SK-N-SH treated with all-trans-retinoic acid at 6 μM for 48 hours (cell line): Measurements from ENCODE around the gene MLPH.

ENCODE experiments used
- ATAC-seq: fragments of 200-7000 bp; cut with Tn5 transposase; 3 replicates; pipeline ENCODE4 v1.9.1; 2020; ENCODE audit warnings: mild to moderate bottlenecking, moderate library complexity
- ARNTL ChIP-seq: fragments of 450-650 bp; formaldehyde crosslinking; IDR thresholded peaks from 2 replicates; pipeline ENCODE4 v1.5.0; 2020; ENCODE audit warnings: low read depth, mild to moderate bottlenecking, moderate library complexity, borderline replicate concordance
- BACH2 ChIP-seq: fragments of 250-450 bp; sonication (Bioruptor Pico); IDR thresholded peaks from 2 replicates; pipeline ENCODE4 v1.9.0; 2021; ENCODE audit warnings: mild to moderate bottlenecking, borderline replicate concordance
- CREB5 ChIP-seq: fragments of 250-450 bp; sonication (Bioruptor Pico); IDR thresholded peaks from 2 replicates; pipeline ENCODE4 v1.5.1; 2020; ENCODE audit warnings: low read depth, mild to moderate bottlenecking, moderate library complexity
- CSDC2 ChIP-seq: fragments of 250-450 bp; sonication (Bioruptor Pico); IDR thresholded peaks from 2 replicates; pipeline ENCODE4 v1.5.0; 2020; ENCODE audit warnings: mild to moderate bottlenecking, moderate library complexity
- CSRNP3 ChIP-seq: fragments of 250-450 bp; sonication (Bioruptor Pico); IDR thresholded peaks from 2 replicates; pipeline ENCODE4 v1.5.1; 2021; ENCODE audit warnings: mild to moderate bottlenecking, moderate library complexity
- ESRRG ChIP-seq: fragments of 250-450 bp; sonication (Bioruptor Pico); IDR thresholded peaks from 2 replicates; pipeline ENCODE4 v1.6.1; 2021; ENCODE audit warnings: mild to moderate bottlenecking
- GLIS3 ChIP-seq: fragments of 250-450 bp; sonication (Bioruptor Pico); IDR thresholded peaks from 2 replicates; pipeline ENCODE4 v1.5.0; 2020; ENCODE audit warnings: mild to moderate bottlenecking, moderate library complexity
- ISL1 ChIP-seq: fragments of 250-450 bp; sonication (Bioruptor Pico); IDR thresholded peaks from 2 replicates; pipeline ENCODE4 v2.1.2; 2022; ENCODE audit warnings: mild to moderate bottlenecking, moderate library complexity
- OSR1 ChIP-seq: fragments of 250-450 bp; sonication (Bioruptor Pico); IDR thresholded peaks from 2 replicates; pipeline ENCODE4 v1.8.0; 2022; ENCODE audit warnings: moderate library complexity, mild to moderate bottlenecking, inconsistent platforms
- PATZ1 ChIP-seq: fragments of 250-450 bp; sonication (Bioruptor Pico); IDR thresholded peaks from 2 replicates; pipeline ENCODE4 v1.8.0; 2020; ENCODE audit warnings: mild to moderate bottlenecking, moderate library complexity, borderline replicate concordance
- PPARA ChIP-seq: fragments of 250-450 bp; sonication (Bioruptor Pico); IDR thresholded peaks from 2 replicates; pipeline ENCODE4 v1.5.0; 2020; ENCODE audit warnings: mild to moderate bottlenecking, borderline replicate concordance
- RARB ChIP-seq: fragments of 250-450 bp; sonication (Bioruptor Pico); IDR thresholded peaks from 2 replicates; pipeline ENCODE4 v1.8.0; 2021; ENCODE audit warnings: mild to moderate bottlenecking, moderate library complexity
- SNAI2 ChIP-seq: fragments of 250-450 bp; sonication (Bioruptor Pico); IDR thresholded peaks from 2 replicates; pipeline ENCODE4 v1.5.0; 2020; ENCODE audit warnings: mild to moderate bottlenecking, moderate library complexity
- TCF4 ChIP-seq: fragments of 250-450 bp; sonication (Bioruptor Pico); IDR thresholded peaks from 2 replicates; pipeline ENCODE4 v1.8.0; 2021; ENCODE audit warnings: mild to moderate bottlenecking, moderate library complexity, borderline replicate concordance
- TOX ChIP-seq: fragments of 250-450 bp; sonication (Bioruptor Pico); IDR thresholded peaks from 2 replicates; pipeline ENCODE4 v1.8.0; 2021; ENCODE audit warnings: mild to moderate bottlenecking, moderate library complexity, borderline replicate concordance
- ZC3H10 ChIP-seq: fragments of 250-450 bp; sonication (Bioruptor Pico); IDR thresholded peaks from 2 replicates; pipeline ENCODE4 v1.5.1; 2021; ENCODE audit warnings: mild to moderate bottlenecking, moderate library complexity
- ZFP3 ChIP-seq: fragments of 250-450 bp; sonication (Bioruptor Pico); IDR thresholded peaks from 2 replicates; pipeline ENCODE4 v1.5.0; 2020; ENCODE audit warnings: mild to moderate bottlenecking, moderate library complexity
- ZFP30 ChIP-seq: fragments of 450-650 bp; formaldehyde crosslinking; IDR thresholded peaks from 2 replicates; pipeline ENCODE4 v1.5.0; 2022; ENCODE audit warnings: mild to moderate bottlenecking, moderate library complexity
- ZNF565 ChIP-seq: fragments of 450-650 bp; formaldehyde crosslinking; conservative IDR thresholded peaks from 2 replicates; pipeline ENCODE4 v1.5.0; 2020; ENCODE audit warnings: low read depth, mild to moderate bottlenecking, moderate library complexity
- ZNF70 ChIP-seq: fragments of 450-650 bp; formaldehyde crosslinking; IDR thresholded peaks from 2 replicates; pipeline ENCODE4 v1.5.0; 2020; ENCODE audit warnings: mild to moderate bottlenecking, moderate library complexity
- ZNF8 ChIP-seq: fragments of 450-650 bp; formaldehyde crosslinking; IDR thresholded peaks from 2 replicates; pipeline ENCODE4 v1.5.0; 2020; ENCODE audit warnings: mild to moderate bottlenecking, moderate library complexity
- TF ChIP-seq, protein P1 (sequence below): fragments of 250-450 bp; sonication (Bioruptor Pico); IDR thresholded peaks from 2 replicates; pipeline ENCODE4 v1.5.0; 2020; ENCODE audit warnings: mild to moderate bottlenecking, moderate library complexity
- TF ChIP-seq, protein P2 (sequence below): fragments of 250-450 bp; sonication (Bioruptor Pico); IDR thresholded peaks from 2 replicates; pipeline ENCODE4 v1.8.0; 2021; ENCODE audit warnings: low read depth, mild to moderate bottlenecking, moderate library complexity, borderline replicate concordance

The MLPH gene

GRCh38 chr2:237459226-237459625 is 27.8 kb upstream of the MLPH start:
- ATAC-seq: no peak; the same call in 2 of the 3 replicates
- TF ChIP-seq PPARA (CRISPR knock-in tag) (no peak), RARB (no peak), OSR1 (no peak), BACH2 (CRISPR knock-in tag) (no peak), ZNF8 (no peak), ZFP30 (CRISPR knock-in tag) (no peak)
- TF ChIP-seq, all 23 proteins: peak for 0

GRCh38 chr2:237459741-237460174 is 27.3 kb upstream of the MLPH start:
- TF ChIP-seq GLIS3 (CRISPR knock-in tag) (no peak), ARNTL (CRISPR knock-in tag) (no peak), ZNF70 (CRISPR knock-in tag) (no peak), TOX (CRISPR knock-in tag) (no peak), CSRNP3 (no peak), ZFP30 (CRISPR knock-in tag) (no peak), PPARA (CRISPR knock-in tag) (no peak), CREB5 (CRISPR knock-in tag) (no peak), RARB (no peak), OSR1 (no peak), SNAI2 (CRISPR knock-in tag) (no peak), ISL1 (CRISPR knock-in tag) (no peak)
- TF ChIP-seq, protein P1, sequence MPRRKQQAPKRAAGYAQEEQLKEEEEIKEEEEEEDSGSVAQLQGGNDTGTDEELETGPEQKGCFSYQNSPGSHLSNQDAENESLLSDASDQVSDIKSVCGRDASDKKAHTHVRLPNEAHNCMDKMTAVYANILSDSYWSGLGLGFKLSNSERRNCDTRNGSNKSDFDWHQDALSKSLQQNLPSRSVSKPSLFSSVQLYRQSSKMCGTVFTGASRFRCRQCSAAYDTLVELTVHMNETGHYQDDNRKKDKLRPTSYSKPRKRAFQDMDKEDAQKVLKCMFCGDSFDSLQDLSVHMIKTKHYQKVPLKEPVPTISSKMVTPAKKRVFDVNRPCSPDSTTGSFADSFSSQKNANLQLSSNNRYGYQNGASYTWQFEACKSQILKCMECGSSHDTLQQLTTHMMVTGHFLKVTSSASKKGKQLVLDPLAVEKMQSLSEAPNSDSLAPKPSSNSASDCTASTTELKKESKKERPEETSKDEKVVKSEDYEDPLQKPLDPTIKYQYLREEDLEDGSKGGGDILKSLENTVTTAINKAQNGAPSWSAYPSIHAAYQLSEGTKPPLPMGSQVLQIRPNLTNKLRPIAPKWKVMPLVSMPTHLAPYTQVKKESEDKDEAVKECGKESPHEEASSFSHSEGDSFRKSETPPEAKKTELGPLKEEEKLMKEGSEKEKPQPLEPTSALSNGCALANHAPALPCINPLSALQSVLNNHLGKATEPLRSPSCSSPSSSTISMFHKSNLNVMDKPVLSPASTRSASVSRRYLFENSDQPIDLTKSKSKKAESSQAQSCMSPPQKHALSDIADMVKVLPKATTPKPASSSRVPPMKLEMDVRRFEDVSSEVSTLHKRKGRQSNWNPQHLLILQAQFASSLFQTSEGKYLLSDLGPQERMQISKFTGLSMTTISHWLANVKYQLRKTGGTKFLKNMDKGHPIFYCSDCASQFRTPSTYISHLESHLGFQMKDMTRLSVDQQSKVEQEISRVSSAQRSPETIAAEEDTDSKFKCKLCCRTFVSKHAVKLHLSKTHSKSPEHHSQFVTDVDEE: no peak
- ATAC-seq: peak; percentile 68; the same call in 2 of the 3 replicates

DNA sequence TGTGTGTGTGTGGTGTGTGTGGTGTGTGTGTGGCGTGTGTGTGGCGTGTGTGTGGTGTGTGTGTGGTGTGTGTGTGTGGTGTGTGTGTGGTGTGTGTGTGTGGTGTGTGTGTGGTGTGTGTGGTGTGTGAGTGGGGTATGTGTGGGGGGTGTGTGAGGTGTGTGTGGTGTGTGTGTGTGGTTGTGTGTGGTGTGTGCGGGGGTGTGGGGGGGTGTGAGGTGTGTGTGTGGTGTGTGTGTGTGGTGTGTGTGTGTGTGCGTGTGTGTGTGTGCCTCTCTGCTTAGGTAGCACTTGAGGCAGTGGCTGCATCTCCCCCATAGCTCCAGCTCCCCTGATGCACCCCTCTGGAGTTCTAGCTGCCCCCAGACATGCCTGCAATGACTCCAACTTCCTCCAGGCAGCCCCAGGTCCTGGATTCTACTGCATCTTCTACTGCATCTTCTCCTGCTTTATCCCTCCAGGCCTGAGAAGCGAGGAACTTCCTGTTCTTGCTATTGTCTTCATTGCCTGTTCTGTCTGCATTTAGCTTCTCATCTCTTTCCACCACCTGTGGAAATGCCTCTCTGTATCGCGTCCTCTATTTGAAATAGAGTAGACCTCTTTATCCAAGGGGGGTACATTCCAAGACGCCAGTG is 22.2 kb upstream of the MLPH start:
- ATAC-seq: peak; percentile 45; the same call in 1 of the 3 replicates
- TF ChIP-seq ISL1 (CRISPR knock-in tag): no peak
- no peak for TF ChIP-seq PPARA (CRISPR knock-in tag)
- TF ChIP-seq ZFP30 (CRISPR knock-in tag): no peak
- TF ChIP-seq TCF4: no peak
- no peak for TF ChIP-seq RARB
- TF ChIP-seq CSDC2 (CRISPR knock-in tag): no peak
- TF ChIP-seq ARNTL (CRISPR knock-in tag): no peak
- TF ChIP-seq, protein P2, sequence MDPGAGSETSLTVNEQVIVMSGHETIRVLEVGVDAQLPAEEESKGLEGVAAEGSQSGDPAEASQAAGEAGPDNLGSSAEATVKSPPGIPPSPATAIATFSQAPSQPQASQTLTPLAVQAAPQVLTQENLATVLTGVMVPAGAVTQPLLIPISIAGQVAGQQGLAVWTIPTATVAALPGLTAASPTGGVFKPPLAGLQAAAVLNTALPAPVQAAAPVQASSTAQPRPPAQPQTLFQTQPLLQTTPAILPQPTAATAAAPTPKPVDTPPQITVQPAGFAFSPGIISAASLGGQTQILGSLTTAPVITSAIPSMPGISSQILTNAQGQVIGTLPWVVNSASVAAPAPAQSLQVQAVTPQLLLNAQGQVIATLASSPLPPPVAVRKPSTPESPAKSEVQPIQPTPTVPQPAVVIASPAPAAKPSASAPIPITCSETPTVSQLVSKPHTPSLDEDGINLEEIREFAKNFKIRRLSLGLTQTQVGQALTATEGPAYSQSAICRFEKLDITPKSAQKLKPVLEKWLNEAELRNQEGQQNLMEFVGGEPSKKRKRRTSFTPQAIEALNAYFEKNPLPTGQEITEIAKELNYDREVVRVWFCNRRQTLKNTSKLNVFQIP: no peak
- no peak for TF ChIP-seq OSR1
- TF ChIP-seq ZFP3 (CRISPR knock-in tag): no peak

DNA sequence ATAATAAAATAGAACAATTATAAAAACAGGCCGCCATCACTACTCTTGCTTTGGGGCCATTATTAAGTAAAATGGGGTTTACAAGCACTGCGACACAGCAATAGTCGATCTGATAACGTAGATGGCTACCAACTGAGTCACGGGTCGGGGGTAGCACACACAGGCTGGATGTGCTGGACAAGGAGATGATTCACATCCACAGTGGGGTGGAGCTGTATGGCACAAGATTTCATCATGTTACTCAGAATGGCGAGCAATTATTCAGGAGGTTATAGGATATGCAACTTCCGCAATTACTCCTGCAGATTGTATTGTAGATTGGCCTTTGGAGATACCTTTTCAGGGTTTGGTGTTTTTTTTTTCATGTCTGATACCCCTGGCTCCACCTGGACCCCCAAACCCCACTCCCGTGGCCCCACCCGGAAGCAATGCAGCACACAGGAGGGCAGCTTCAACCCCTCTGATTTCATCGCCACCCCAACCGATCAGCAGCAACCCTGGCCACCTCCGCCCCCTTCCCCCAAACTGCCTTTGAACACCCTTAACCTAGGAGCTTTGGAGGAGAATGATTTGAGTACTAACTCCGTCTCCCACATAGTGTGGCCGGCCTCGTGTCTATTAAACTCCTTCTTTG is 21.4 kb upstream of the MLPH start:
- peak; percentile 83 for ATAC-seq
- TF ChIP-seq ZFP30 (CRISPR knock-in tag) (no peak), ARNTL (CRISPR knock-in tag) (no peak), PATZ1 (CRISPR knock-in tag) (no peak), PPARA (CRISPR knock-in tag) (no peak), ISL1 (CRISPR knock-in tag) (no peak), ZFP3 (CRISPR knock-in tag) (no peak), CSDC2 (CRISPR knock-in tag) (no peak), RARB (no peak), SNAI2 (CRISPR knock-in tag) (no peak), ZC3H10 (CRISPR knock-in tag) (no peak), ZNF8 (no peak), ZNF565 (no peak), TOX (CRISPR knock-in tag) (no peak), BACH2 (CRISPR knock-in tag) (no peak), ESRRG (CRISPR knock-in tag) (no peak)
- TF ChIP-seq, protein P2: no peak
